ENCODE measurements around the gene PNCK.

PNCK gene

DNA sequence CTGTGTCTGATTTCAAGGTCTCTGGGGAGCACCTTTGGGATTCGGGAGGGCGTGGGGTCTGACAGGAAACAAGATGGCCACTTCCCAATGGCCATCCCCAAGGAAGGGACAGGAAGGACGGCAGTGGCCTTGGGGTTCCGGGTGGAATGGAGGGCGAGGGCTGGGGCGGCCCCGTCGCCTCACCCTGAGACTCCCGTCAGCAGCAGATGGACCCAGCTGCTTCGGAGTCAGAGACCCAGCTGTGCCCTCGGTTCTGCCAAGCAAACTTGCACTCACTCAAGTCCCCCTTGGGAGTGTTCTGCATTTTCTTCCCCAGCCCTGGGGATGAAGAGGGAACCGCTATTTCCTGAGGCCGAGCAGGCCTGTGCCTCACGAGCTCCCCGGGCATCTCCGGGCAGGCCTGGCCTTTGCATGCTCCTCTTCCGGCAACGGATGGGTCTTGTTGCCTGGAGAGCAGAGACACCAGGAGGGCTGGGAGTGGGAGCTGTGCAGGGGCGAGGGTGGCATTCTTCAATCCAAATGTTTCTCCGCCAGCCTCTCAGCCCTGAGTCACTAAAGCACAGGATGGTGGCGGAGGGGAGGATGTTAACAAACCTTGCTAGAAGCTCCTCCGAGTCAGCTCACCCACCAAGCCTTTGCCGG, 33.4 kb downstream of the PNCK start:
- DNase-seq, result no peak

DNA sequence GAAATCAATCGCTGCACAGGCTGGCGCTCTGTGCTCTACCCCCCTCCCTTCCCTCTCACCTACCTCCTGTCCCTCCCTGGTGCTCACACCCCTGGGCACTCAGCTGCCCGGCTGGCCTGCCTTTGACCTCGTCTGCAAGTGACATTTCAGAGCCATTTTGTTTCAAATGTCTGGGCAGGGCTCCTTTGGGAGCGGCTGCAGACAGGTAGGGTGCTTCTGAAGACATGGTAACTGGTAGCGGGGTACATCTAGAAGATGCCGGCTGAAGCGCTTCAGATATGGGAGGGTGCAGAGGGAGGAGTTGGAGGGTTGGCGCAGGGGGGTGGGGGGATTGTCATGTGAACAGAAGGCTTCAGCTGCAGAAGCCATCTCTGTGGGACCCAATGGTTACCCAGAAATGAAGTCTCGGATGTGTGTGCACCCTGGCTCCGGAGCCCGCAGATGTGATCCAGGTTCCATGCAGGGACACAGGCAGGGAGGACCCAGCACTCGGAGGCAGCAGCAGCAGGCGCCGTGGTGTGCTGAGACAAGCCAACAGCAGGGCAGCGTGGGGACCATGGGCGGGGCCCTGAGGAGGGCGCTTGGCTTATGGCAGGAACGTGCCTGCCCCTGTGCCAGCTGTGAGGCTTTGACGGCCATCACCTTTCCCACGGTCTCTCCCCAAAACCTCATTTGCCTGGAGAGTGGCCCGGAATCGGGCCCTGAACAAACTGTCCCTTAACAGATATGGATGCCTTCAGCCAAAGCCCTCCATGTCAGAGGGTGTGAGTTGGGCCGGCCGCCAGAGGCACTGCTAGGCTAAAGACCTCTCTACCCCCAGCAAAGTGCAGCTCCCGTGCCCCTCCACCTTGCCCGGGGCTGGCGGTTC, 34.2 kb downstream of the PNCK start:
- DNase-seq, result no peak

DNA sequence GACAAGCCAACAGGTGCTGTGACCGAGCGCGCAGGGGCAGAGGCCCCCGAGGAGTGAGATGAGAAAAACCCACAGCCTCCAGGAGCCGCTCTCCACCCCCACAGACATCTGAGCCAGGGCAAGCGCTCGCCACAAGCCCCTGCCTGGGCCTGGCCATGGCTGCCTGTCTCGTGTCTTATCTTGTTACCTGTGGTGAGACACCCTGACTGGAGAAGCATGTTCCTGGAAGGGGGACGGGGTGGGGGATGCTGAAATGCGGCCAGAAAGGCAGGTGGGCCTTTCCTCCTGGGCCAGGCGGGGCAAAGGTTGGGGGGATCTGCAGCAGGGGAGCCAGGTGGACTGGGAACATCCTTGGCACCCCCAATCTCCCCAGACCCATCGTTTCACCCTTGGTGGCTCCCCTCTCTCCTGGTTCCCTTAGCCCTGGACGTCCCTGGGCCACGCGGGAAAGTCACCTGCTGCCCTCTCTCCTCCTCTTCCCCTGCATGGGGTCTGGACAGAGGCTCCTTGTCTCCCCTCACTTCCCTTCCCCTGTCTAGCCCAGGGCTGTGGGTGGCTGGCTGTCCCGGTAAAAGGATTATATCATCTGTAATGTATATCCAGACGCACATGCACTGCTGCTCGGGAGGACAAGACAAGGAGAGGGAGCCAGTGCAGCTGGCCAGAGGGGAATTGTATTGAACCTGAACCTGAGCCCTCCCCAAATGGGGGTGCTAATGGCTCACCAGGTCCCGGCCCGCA, 35.0 kb downstream of the PNCK start:
- DNase-seq, result no peak

DNA sequence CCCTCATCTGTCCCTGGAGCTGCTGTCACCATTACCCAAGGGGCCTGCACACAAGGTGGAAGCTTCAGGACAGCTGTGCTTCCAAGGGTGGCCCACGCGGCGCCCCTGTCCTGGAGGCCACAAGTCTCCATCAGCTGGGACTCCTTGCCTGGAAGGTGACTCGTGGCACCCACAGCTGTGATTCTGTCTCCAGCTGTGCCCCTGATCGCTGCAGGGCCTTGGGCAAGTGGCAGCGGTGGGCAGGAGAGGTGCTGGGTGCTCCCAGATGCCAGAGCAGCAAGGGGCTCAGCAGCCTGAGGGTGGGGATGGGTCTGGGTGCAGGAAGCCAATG, 35.6 kb downstream of the PNCK start:
- DNase-seq, result no peak

DNA sequence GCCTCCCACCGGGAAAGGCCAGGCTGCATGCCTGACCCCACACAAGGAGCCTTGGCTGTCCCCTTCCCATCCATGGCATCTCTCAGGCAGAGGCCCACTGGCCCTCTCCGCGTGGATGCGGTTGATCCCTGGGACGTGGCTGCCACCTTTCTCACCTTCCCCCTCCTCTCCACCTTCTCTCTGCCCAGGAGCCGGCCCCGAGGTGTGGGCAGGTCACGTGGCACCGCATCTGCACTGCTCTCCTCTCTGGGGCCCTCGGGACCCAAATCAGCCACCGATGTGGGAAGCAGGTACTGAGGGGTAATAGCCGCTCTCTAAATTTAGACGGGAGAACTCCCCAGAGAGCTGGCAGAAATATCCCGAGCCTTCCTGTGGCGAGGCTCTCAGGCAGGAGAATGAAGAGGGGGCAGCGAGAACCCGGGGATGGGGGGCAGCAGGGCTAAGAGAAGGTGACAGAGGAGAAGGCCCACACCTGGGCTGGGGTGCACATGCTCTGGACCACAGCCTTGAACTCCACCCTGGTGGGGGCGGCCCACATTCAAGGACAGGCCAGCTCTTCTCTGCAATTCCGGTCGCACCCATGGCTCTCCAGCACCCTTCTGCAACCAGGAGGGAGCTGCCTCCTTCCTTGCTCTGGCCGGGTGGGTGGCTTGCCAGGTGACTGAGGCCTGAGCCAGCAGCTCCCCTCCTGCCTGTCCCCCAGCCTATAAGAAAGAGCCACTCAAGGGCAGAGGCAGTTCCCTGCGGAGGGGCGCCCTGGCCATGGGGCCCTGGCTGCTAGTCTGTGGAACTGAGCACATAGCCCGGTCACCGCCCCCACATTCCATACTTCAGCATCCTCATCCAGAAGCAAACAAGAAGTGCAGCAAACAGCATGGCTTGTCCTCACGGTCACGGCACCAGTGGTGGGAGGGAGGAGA, 36.2 kb downstream of the PNCK start:
- DNase-seq, result no peak

DNA sequence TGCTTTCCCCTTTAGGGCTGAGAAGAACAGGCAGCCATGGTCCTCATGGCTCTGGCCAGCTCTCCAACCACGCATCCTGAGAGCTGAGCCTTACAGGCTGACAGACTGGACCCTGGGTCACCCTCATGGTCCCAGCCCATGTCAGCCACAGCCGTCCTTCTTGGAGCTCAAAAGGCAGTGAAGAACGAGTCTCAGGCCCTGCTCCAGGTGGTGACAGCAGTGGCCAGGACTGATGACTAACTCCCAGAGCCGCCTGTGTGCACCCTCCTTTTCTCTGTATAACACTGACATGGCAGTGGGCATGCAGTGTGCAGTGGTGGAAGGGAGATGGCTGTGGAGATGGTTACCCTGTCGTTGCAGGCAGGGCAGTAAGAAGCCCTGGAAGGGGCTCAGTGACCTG, 36.9 kb downstream of the PNCK start:
- DNase-seq, result no peak

DNA sequence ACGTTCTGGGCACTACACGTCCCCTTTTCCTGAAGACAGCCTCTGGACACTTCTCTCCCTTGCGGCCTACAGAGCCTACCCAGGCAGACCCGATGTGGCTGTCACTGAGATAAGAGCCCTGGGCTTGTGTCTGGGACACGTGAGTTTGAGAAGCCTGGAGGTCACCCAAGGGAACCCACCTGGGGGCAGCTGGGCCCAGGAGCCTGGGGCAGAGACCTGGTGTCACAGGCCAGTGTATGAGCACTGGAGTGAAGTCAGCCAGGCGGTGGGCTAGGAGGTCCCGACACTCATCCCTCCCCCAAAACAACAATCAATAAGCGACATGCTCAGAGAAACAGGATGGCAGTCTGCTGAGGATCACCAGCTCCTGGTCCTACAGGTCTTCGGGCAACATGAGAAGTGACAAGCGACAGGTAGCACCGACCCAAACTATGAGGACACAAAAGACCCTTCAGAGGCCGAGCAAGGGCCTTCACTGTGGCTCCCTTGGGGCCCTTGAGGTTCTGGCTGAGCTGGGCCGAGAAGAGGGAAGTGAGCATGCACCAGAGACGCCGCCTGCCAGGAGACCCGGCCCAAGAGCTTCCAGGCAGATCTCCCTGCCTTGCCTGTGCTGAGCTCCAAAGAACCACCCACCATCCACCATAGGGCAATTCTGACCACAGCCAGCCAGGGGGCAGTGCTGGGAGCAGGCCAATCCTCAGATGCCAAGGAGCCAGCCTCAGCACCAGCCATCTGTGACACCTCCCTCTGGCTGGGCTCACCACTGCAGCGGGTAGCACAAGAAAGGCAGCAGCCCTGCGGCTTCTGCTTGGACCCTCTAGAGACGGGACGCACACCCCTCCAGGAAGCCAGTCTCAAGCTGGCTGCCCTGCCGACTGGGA, 37.6 kb downstream of the PNCK start:
- no peak for DNase-seq

DNA sequence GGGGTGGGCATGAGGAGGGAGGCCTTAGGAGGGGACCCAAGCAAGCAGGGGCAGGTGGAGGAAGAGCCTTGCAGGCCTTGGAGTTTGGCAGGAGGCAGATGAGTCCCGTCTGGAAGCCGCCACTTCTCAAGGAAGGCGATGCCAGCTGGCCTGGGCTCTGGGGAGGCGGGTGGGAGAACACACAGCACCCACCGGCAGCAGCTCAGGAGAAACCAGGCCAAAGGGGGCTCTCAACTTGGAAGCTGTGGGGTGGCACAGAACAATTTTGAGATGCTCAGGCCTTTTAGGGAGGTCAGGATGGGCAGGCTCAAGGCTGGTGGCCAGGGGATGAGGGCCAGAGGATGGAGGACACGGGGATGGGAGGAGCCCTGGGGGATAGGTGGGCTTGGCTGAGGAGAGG, 38.2 kb downstream of the PNCK start:
- no peak for DNase-seq

DNA sequence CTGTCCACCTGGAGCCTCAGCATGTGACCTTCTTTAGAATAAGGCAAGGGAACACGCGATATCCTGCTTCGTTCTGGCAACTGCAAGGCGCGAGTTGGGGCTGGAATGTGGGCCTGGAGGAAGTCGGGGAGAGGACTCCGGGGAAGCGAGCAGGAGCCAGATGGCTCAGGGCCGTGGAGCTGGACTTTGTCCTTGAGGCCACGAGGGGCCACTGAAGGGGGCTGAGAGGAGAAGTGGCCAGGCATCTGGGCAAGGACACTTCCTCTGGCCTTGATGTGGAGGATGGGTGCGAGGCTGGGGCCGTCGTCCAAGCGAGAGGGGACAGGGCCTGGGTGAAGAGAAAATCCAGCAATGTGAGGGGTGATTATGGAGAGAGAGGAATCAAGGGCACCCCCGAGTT, 38.8 kb downstream of the PNCK start:
- DNase-seq, result no peak

DNA sequence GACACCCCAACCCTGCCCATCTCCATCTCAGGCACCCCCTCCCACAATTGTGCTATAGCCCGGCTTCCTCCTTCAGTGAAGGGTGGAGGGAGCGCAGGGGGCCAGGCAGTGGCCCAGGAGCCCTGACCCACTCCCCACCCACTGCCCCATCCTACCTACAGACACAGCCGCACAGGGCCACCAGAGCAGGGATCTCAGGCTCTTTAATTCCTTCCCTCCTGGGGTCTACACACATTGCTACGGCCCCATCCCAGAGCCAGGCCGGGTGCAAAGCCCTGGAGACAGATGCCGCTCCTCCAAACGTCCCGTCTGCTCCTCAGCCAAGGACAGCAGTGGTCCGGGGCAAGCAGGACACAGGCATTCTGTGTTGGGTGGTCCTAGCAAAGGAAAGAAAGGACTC, 39.4 kb downstream of the PNCK start:
- DNase-seq, result no peak

DNA sequence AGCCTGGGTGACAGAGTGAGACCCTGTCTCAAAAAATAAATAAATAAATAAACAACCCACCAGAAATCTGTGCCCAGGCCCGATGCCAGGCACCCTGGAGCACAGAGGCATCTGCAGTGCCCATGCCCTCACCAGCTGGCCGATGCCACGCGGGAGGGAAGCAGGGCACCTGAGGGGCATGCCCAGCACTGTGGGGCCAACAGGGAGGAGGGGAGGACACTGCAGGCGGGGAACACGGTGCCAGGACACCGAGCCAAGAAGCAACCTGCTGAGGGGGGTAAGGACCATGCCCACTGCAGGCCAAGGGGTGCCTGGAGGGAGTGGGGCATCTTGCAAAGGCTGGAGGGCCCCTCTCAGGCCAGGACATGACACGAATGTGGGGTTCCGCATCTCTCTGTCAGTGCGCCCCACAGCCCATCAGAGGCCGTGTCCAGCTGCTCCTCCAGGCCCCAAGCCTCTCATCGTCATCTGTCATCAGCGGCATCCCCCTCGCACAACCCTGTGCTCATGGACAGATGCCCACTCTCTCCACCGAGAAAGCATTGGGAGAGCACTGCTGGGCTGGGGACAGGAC, 39.9 kb downstream of the PNCK start:
- DNase-seq, result no peak

DNA sequence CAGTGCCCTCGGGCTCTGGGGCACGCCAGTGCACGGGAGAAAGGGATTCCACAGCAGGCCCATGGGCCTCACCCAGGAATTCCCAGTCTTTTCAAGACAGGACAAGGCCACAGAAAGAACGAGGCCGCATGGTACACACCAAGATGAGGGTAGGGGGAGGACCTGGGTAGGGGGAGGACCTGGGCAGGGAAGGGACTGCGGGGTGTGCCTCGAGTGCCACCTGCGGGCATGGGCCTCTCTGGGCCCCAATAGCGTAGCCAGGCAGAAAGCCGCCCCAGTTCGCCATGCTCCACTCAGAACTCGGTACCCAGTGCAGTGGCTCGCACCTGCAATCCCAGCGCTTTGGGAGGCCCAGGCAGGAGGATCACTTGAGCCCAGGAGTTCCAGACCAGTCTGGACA, 40.6 kb downstream of the PNCK start:
- DNase-seq, result no peak

DNA sequence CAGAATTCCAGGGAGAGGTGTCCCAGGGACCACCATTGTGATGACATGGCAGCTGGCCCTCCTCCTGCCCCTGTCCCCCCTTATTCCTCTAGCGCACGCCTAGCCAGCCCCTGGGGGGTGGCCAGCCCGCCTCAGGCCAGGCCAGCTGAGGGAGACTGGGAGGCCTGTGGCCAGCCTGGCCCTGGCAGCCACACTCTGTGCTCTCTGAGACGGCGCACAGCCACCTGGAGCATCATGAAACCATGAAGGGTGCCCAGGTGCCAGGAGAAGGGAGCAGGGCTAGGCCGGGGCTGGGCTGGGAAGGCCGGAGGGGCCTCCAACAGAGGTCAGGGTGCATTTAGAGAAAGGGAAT, 41.0 kb downstream of the PNCK start:
- DNase-seq, result no peak

DNA sequence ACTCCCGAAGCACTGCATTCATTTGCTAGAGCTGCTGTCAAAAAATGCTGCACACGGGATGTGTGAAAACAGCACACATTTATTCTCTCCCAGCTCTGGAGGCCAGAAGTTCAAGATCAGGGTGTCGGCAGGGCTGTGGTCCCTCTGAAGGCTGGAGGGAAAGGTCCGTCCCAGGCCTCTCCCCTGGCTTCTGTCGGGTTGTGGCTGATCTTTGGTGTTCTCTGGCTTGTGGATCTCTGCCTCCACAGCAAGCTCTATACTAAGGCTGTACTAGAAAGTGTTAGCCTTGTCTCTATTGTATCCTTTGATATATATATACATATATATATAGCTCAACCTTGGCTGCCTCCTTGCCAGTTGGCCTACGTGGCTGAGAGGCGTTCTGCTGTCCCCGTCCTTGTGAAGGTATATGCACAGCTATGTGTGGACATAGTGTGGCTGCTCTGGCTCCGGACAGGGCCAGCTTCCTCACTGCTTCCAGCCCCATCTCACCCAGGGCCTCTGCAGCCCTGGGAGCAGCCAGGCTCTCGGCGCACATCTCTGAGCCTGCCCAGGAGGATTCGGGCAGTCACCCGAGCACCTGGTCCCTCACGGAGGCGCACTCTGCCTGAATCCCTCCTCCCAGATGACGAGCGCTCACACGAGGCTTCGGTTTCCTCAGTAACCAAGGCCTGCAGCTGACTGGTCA, 41.6 kb downstream of the PNCK start:
- DNase-seq, result no peak

DNA sequence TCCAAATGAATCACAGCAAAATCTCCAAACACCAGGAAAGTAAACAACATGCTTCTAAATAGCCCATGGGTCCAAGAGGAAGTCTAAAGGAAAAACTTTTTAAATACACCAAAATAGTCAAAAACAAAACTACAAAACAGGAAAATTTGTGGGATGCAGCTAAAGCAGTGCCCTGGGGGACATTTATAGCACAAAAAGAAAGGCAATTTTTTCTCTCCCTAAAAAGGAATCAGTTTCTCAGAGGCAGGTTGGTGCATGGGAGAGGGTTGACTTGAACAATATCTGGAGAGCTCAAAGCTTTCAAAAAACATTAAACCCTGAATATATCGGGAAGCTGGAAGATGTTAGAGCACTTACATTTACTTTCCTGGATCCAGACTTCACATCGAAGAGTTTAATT, 42.3 kb downstream of the PNCK start:
- no peak for DNase-seq

DNA sequence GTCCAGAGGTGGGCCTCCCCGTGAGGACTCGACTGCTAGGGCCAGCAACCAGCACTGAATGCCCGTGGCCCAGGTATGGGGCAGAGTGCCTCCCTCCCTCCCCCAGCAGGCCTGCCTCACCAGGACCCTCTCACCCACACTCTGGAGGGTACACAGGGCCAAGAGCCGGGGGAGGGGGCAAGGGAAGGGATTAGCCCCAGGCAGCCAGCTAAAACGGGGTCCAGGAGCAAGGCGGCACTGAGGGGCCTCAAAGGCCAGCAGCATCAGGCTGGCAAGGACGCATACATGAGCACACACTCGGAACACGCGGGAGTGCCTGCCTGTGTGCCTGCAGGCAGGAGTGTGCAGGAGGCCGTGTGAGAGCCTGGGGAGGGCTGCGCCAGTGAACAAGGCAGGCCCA, 44.9 kb downstream of the PNCK start:
- no peak for DNase-seq

DNA sequence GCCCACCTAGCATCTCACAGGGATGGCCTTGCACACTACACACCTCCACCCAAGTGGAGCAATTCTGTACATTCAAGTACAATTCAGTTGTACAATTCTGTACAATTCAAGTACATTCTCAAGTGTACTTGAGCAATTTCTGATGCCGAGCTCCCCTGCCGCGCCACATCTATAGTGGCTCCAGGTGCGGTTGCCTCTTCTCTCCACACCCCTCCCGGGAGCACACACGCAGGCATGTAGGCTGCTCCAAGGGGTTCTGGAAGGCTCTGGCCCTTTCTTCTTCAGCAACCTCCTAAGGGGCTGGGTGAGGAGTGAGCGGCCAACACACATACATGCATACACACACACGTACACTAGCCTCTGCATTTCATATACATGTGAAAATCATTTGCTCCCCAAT, 45.5 kb downstream of the PNCK start:
- no peak for DNase-seq

DNA sequence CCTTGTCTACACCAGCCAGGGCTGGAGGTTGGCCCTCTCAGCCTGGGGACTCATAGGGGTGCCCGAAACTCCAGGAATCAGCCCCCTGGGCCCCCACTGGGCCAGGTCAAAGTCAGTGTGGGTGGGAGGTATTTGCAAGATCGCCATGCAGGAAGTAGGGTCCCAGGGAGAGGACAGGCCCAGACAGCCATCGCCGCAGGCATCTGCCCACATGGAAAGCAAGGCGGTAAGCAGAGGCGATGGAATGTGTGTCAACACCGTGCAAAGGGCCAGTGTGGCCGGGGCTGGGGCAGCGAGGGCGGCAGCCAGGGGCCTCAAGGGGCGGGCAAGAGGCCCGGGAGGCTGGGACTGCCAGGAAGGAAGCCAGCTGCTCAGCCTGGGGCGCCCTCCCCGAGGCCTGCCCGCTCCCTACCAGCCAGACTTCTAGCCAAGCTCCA, 45.9 kb downstream of the PNCK start:
- DNase-seq, result no peak

DNA sequence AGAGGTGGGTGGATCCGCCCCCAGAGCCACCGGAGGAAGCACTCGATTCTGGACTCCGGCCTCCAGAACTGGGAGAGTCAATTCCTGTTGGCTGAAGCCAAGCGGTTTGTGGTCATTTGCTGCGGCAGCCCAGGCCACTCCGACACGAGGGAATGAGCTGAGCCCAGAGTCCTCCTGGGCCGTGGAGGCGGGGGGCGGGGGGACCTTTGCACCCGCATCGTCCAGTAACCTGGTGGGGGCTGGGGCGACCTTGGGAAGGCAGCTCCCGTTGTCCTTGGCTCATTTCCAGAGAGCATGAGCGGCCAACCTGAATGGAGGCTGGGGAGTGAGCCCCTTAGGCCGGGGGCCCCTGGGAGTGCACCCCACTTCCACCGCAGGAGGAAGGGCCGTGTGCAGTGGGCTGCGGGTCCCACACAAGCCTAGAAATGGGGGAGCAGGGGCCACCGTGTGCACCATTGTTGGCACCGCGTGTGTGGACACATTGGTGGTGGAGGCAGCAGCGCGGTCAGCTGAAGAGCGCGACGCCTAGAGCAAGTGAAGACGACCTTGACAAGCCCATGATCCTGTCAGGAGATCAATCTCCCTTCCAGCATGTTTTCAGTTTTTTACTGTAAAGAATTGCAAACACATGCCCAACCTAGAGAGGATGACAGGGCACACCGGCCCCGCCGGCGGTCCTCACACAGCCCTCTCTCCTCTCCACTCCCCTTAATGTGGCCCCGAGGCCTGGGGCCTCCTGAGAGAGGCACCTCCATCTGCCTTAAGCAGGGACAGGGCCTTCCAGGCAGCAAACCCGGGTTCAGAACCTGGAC, 46.5 kb downstream of the PNCK start:
- no peak for DNase-seq

DNA sequence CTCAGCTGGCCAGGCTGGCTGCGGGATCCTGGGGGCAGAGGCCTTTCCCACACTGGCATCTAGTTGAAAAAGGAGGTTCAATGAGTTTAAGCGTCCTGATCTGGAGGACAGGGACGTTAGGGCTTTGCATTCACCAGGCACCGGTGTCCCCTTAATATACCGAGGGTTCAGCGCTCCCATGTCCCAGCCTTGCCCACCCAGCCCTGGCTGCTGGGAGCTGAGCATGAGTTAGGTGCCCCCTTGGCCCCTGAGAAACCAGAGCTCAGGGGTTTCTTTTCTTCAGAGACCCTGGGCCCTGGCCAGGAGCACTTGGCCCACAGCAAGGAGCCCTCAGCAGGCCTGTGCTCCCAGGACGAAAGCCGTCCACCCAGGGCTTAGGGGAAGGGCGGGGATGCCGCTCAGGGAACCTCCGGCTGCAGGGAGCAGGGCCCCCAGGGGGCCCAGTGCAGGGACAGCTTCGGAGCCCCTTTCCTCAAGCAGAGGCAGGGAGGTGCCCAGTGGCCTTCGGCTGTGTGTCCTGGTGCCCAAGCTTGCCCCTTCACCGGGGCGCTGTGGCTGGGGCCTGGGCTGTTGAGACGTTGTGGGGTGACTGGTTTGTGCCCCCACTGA, 47.5 kb downstream of the PNCK start:
- no peak for DNase-seq
